Naive thymus-derived CD8-positive, alpha-beta T cell (primary cell): ENCODE results near the gene HEXD. TPM values are rescaled to one million over a fixed set of nuclear protein-coding genes. Genes with fewer than 3 reads are reported as not detected.
"Not testable (repeated sequence)": the region's sequence is repeated elsewhere in the genome, so short reads cannot be mapped to it uniquely, and the experiment has no call there.

Source experiments
- ATAC-seq, 2 donors: fragments of 150-1000 bp; cut with Tn5 transposase in 1 of 2; sonication (Bioruptor Pico), chemical (Tn5 transposase) in 1 of 2; 1 replicate in 1 of 2; 2 replicates in 1 of 2; pipeline ENCODE4 v1.10.0; 2021; ENCODE audit warnings: mild to moderate bottlenecking in 2 of 2, moderate library complexity in 2 of 2
- POLR2A ChIA-PET: fragments of 350-600 bp; sonication (Branson Sonifier 250); formaldehyde crosslinking; loops from one replicate; lab custom pipeline; 2021; ENCODE audit warnings: antibody characterized with exemption; lab: Charles Lee
- DNase-seq, 10 donors: peaks; one replicate each; pipeline versions ENCODE4 v3.0.0 to v3.0.0-alpha.2; 2020 to 2022
- H3K27ac Mint-ChIP-seq, 10 donors: one replicate each; pipeline ENCODE4 v1.8.0; 2020 to 2022; ENCODE audit warnings: mild to moderate bottlenecking in 10 of 10, mixed read lengths in 10 of 10, moderate library complexity in 4 of 10, inconsistent platforms in 1 of 10
- H3K27me3 Mint-ChIP-seq, 5 donors: one replicate each; pipeline ENCODE4 v1.8.0; 2021 to 2022; ENCODE audit warnings: mixed read lengths in 5 of 5
- H3K36me3 Mint-ChIP-seq, 3 donors: one replicate each; pipeline ENCODE4 v1.8.0; 2020 to 2022; ENCODE audit warnings: mixed read lengths in 3 of 3, mild to moderate bottlenecking in 2 of 3, inconsistent platforms in 1 of 3
- H3K4me1 Mint-ChIP-seq, 4 donors: one replicate each; pipeline ENCODE4 v1.8.0; 2021 to 2022; ENCODE audit warnings: mixed read lengths in 4 of 4
- H3K4me3 Mint-ChIP-seq, 10 donors: one replicate each; pipeline ENCODE4 v1.8.0; 2020 to 2022; ENCODE audit warnings: mild to moderate bottlenecking in 10 of 10, mixed read lengths in 10 of 10, moderate library complexity in 6 of 10, inconsistent platforms in 1 of 10
- H3K9me3 Mint-ChIP-seq, 9 donors: one replicate each; pipeline ENCODE4 v1.8.0; 2020 to 2022; ENCODE audit warnings: mixed read lengths in 9 of 9, mild to moderate bottlenecking in 3 of 9, inconsistent platforms in 1 of 9, moderate library complexity in 1 of 9
- polyA plus RNA-seq, 3 donors: library from polyadenylated mRNA; unstranded; fragments of 300-500 nt; fragmentation: Illumina TruSeq; gene quantifications; one replicate each; pipeline ENCODE4 v1.2.3, GENCODE V29; 2021
- total RNA-seq, 8 experiments: library from RNA in 2 of 8; stranded (reverse) in 2 of 8; gene quantifications; one replicate each; pipeline ENCODE4 v1.2.3 and lab custom pipeline; 2021 to 2026

The HEXD gene
- total and polyA plus RNA-seq, 5 experiments from 2014 or later = 12.1 to 122 (median 18.8) TPM

- Mint-ChIP-seq H3K4me1 (peaks cover 4 to 11% (median 7%) of the 10 kb centered on the region in 4 donors), H3K9me3 (no peaks in the 10 kb centered on the region), H3K4me3 (no peak overlapping the region), H3K27me3 (peaks cover 21 to 60% (median 29%) of the 10 kb centered on the region in 5 donors), H3K36me3 (peaks cover 0 to 2% (median 0%) of the 10 kb centered on the region in 3 donors), H3K27ac (no peak overlapping the region)
- no peak for ATAC-seq
- POLR2A ChIA-PET = no interaction called here
- no peak for DNase-seq
These were observed 42.0 kb upstream of the HEXD start for GRCh38 chr17:82376042-82376730.

GRCh38 chr17:82377294-82377693 is 40.9 kb upstream of the HEXD start:
- ATAC-seq, DNase-seq, H3K9me3 Mint-ChIP-seq, H3K36me3 Mint-ChIP-seq, POLR2A ChIA-PET, H3K4me3 Mint-ChIP-seq, H3K27ac Mint-ChIP-seq: not testable (repeated sequence)
- Mint-ChIP-seq H3K27me3 (peaks cover 23 to 64% (median 32%) of the 10 kb centered on the region in 5 donors), H3K4me1 (peaks cover 4 to 10% (median 7%) of the 10 kb centered on the region in 4 donors)

- Mint-ChIP-seq H3K9me3 (no peaks in the 10 kb centered on the region), H3K4me1 (peaks cover 0 to 6% (median 2%) of the 10 kb centered on the region in 4 donors), H3K36me3 (no peaks in the 10 kb centered on the region), H3K27ac (no peak overlapping the region), H3K27me3 (peaks cover 17 to 56% (median 26%) of the 10 kb centered on the region in 5 donors), H3K4me3 (no peak overlapping the region)
- DNase-seq = no peak
- no peak for ATAC-seq
- POLR2A ChIA-PET = interaction anchor here (0.6 kb wide), 1 partner anchor 234 kb away, joined by 3 read pairs; no protein-coding TSS in a partner anchor
These were observed 40.0 kb upstream of the HEXD start for GRCh38 chr17:82377924-82378740.

GRCh38 chr17:82378741-82379021 is 39.5 kb upstream of the HEXD start:
- H3K4me3 Mint-ChIP-seq = no peak overlapping the region
- peaks cover 0 to 6% (median 0%) of the 10 kb centered on the region in 4 donors for H3K4me1 Mint-ChIP-seq
- DNase-seq (no peak), ATAC-seq (no peak)
- peak overlapping the region in 1 of 10 donors; percentile 54 for H3K27ac Mint-ChIP-seq
- no peaks in the 10 kb centered on the region for H3K9me3 Mint-ChIP-seq
- H3K36me3 Mint-ChIP-seq = no peaks in the 10 kb centered on the region
- POLR2A ChIA-PET = interaction anchor here (0.6 kb wide), 1 partner anchor 234 kb away, joined by 3 read pairs; no protein-coding TSS in a partner anchor
- peaks cover 15 to 53% (median 22%) of the 10 kb centered on the region in 5 donors for H3K27me3 Mint-ChIP-seq

GRCh38 chr17:82380860-82381702 is 37.1 kb upstream of the HEXD start:
- Mint-ChIP-seq H3K36me3 (no peaks in the 10 kb centered on the region), H3K27me3 (peaks cover 15 to 43% (median 22%) of the 10 kb centered on the region in 5 donors), H3K4me3 (no peak overlapping the region), H3K4me1 (peaks cover 0 to 6% (median 0%) of the 10 kb centered on the region in 4 donors), H3K9me3 (no peaks in the 10 kb centered on the region), H3K27ac (no peak overlapping the region)
- DNase-seq (no peak), ATAC-seq (no peak)
- POLR2A ChIA-PET = no interaction called here

GRCh38 chr17:82381703-82382009 is 36.5 kb upstream of the HEXD start:
- H3K4me1 Mint-ChIP-seq, H3K9me3 Mint-ChIP-seq, H3K36me3 Mint-ChIP-seq, H3K4me3 Mint-ChIP-seq, ATAC-seq, POLR2A ChIA-PET, DNase-seq: not testable (repeated sequence)
- H3K27me3 Mint-ChIP-seq = peaks cover 15 to 43% (median 20%) of the 10 kb centered on the region in 5 donors
- peak overlapping the region in 1 of 10 donors; percentile 17 for H3K27ac Mint-ChIP-seq

- H3K27ac Mint-ChIP-seq, H3K9me3 Mint-ChIP-seq, DNase-seq, ATAC-seq, H3K4me1 Mint-ChIP-seq, H3K4me3 Mint-ChIP-seq, H3K36me3 Mint-ChIP-seq: not testable (repeated sequence)
- POLR2A ChIA-PET = interaction anchor here (0.7 kb wide), 1 partner anchor 246 kb away, joined by 4 read pairs; no protein-coding TSS in a partner anchor
- peaks cover 14 to 41% (median 19%) of the 10 kb centered on the region in 5 donors for H3K27me3 Mint-ChIP-seq
These were observed 35.8 kb upstream of the HEXD start for GRCh38 chr17:82382220-82382932.

GRCh38 chr17:82382933-82383255 is 35.3 kb upstream of the HEXD start:
- no peak for DNase-seq
- H3K36me3 Mint-ChIP-seq = no peaks in the 10 kb centered on the region
- peaks cover 3 to 9% (median 7%) of the 10 kb centered on the region in 4 donors for H3K4me1 Mint-ChIP-seq

GRCh38 chr17:82383411-82383810 is 34.7 kb upstream of the HEXD start:
- no peak overlapping the region for H3K4me3 Mint-ChIP-seq
- H3K27ac Mint-ChIP-seq = no peak overlapping the region
- ATAC-seq (no peak), DNase-seq (no peak)
- no peaks in the 10 kb centered on the region for H3K9me3 Mint-ChIP-seq
- H3K27me3 Mint-ChIP-seq = peaks cover 14 to 32% (median 18%) of the 10 kb centered on the region in 5 donors
- POLR2A ChIA-PET = no interaction called here
- no peaks in the 10 kb centered on the region for H3K36me3 Mint-ChIP-seq
- peaks cover 3 to 10% (median 7%) of the 10 kb centered on the region in 4 donors for H3K4me1 Mint-ChIP-seq

More at GRCh38 chr17:82382933-82383255, 35.3 kb upstream of the HEXD start:
- H3K27ac Mint-ChIP-seq = no peak overlapping the region
- POLR2A ChIA-PET = no interaction called here
- no peak for ATAC-seq
- H3K27me3 Mint-ChIP-seq = peaks cover 14 to 36% (median 18%) of the 10 kb centered on the region in 5 donors
- no peak overlapping the region for H3K4me3 Mint-ChIP-seq
- H3K9me3 Mint-ChIP-seq = no peaks in the 10 kb centered on the region

- Mint-ChIP-seq H3K4me3 (no peak overlapping the region), H3K9me3 (no peaks in the 10 kb centered on the region), H3K27me3 (peaks cover 11 to 28% (median 15%) of the 10 kb centered on the region in 5 donors), H3K4me1 (peaks cover 3 to 10% (median 7%) of the 10 kb centered on the region in 4 donors), H3K36me3 (no peaks in the 10 kb centered on the region), H3K27ac (peak overlapping the region in 1 of 10 donors; percentile 43)
- no peak for ATAC-seq
- peak in 1 of 10 donors; percentile 26 for DNase-seq
- POLR2A ChIA-PET = interaction anchor here (0.6 kb wide), 1 partner anchor 141 kb away, joined by 3 read pairs; no protein-coding TSS in a partner anchor
These were observed 34.0 kb upstream of the HEXD start for GRCh38 chr17:82384051-82384729.

- Mint-ChIP-seq H3K4me3 (no peak overlapping the region), H3K4me1 (peaks cover 3 to 10% (median 7%) of the 10 kb centered on the region in 4 donors), H3K27ac (no peak overlapping the region), H3K27me3 (peaks cover 9 to 22% (median 14%) of the 10 kb centered on the region in 5 donors), H3K36me3 (no peaks in the 10 kb centered on the region), H3K9me3 (no peaks in the 10 kb centered on the region)
- DNase-seq (peak in 1 of 10 donors; percentile 53), ATAC-seq (peak in 1 of 2 donors; percentile 28)
- POLR2A ChIA-PET = interaction anchor here (0.6 kb wide), 1 partner anchor 140 kb away, joined by 3 read pairs; no protein-coding TSS in a partner anchor
These were observed 33.2 kb upstream of the HEXD start for GRCh38 chr17:82384730-82385481.
